Stomach (tissue), 4 donors: Measurements from ENCODE around the gene AK9.

Experiments
- EP300 ChIP-seq: sonication (generic); formaldehyde crosslinking; IDR thresholded peaks from one replicate; pipeline ENCODE4 v1.6.1; 2017; ENCODE audit warnings: antibody characterized with exemption
- POLR2A ChIP-seq, 4 donors: fragments of 450-650 bp; IDR thresholded peaks; one replicate each; pipeline ENCODE4 v1.6.1; 2016; ENCODE audit warnings: antibody characterized with exemption in 4 of 4, control low read depth in 2 of 4, mild to moderate bottlenecking in 1 of 4, moderate library complexity in 1 of 4
- POLR2AphosphoS5 ChIP-seq, 3 donors: sonication (generic); formaldehyde crosslinking; IDR thresholded peaks; one replicate each; pipeline ENCODE4 v1.6.1; 2016; ENCODE audit warnings: antibody characterized with exemption in 3 of 3
- TF ChIP-seq, protein P1 (sequence below), 7 experiments: fragments of 450-650 bp in 4 of 7; fragments of 200-600 bp in 3 of 7; sonication (generic) in 3 of 7; IDR thresholded peaks; one replicate each; pipeline ENCODE4 v1.5.1; 2016 to 2019; ENCODE audit warnings: antibody characterized with exemption in 7 of 7, control low read depth in 2 of 7, mild to moderate bottlenecking in 1 of 7

DNA sequence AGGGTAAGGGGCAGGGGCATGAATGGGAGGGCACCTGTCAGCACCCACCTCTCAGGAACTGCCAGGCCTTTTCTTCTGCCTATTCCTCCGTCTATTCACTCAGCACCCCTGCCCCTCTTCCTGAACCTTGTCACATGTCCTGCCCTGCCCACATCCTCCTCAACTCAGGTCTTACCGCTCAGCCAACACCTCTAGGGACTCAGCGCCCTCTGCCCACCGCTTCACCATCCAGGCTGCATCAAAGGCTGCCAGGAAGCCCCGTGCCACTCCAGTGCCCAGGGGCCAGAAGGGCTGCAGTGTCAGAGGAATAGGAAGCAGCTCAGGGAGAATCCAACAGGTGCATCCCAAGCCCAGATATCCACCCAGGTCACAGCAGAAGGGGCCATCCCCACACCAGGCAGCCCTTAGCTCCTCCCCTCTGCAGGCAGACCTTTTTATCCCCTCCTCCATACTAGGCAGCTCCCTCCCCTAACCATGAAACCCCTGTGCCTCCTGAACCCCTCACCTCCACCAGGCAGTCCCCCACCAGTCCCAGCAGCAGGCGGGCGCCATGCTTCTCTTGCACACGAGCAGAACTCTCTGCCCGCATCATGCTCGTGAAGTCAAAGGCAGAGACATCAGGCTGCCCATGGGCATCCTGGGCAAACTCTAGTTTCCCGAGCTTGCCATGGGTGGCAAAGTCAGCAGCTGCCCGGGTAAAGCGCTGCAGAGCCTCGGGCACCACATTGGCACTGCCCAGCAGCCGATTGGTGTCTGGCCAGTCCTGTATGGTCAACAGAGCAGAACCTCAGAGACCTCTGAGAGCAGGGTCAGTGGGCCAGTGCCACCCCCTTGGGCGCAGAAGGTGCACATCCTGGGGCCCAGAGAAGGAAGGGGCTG, 241.0 kb downstream of the AK9 start:
- TF ChIP-seq, protein P1, sequence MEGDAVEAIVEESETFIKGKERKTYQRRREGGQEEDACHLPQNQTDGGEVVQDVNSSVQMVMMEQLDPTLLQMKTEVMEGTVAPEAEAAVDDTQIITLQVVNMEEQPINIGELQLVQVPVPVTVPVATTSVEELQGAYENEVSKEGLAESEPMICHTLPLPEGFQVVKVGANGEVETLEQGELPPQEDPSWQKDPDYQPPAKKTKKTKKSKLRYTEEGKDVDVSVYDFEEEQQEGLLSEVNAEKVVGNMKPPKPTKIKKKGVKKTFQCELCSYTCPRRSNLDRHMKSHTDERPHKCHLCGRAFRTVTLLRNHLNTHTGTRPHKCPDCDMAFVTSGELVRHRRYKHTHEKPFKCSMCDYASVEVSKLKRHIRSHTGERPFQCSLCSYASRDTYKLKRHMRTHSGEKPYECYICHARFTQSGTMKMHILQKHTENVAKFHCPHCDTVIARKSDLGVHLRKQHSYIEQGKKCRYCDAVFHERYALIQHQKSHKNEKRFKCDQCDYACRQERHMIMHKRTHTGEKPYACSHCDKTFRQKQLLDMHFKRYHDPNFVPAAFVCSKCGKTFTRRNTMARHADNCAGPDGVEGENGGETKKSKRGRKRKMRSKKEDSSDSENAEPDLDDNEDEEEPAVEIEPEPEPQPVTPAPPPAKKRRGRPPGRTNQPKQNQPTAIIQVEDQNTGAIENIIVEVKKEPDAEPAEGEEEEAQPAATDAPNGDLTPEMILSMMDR (IDR thresholded peaks at IDR 0.05), result no peak
- TF ChIP-seq POLR2A (IDR thresholded peaks at IDR 0.05) (no peak), POLR2AphosphoS5 (IDR thresholded peaks at IDR 0.05) (no peak), EP300 (no peak)
